PC-3 (cell line): ENCODE measurements around the gene RGS3. TPM values are rescaled to one million over a fixed set of nuclear protein-coding genes. Genes with fewer than 3 reads are reported as not detected.

Source experiments
- ATAC-seq: fragments of 200-7000 bp; cut with Tn5 transposase; 2 replicates; pipeline ENCODE4 v1.9.1; 2020; ENCODE audit warnings: mild to moderate bottlenecking, moderate library complexity
- BruUV-seq: library from RNA; stranded (reverse); fragments of 400-500 nt; replicated peaks from 2 replicates; lab custom pipeline; 2021; lab: Mats Ljungman, UMichigan
- CTCF ChIA-PET: fragments of 300-600 bp; sonication (Branson Sonifier 250); formaldehyde crosslinking; loops from one replicate; lab custom pipeline; 2022; ENCODE audit warnings: antibody characterized with exemption; lab: Charles Lee
- POLR2A ChIA-PET: fragments of 300-600 bp; sonication (Branson Sonifier 250); formaldehyde crosslinking; loops from one replicate; lab custom pipeline; 2022; ENCODE audit warnings: antibody characterized with exemption; ENCODE audit not compliant: unreplicated experiment; lab: Charles Lee
- DNase-seq: peaks from one replicate; pipeline ENCODE4 v3.0.0-alpha.2; 2015
- H2AFZ ChIP-seq: fragments of 300-600 bp; sonication (generic); 2 replicates; pipeline ENCODE4 v1.6.0; 2016; ENCODE audit warnings: antibody characterized with exemption, low read length
- H3F3A ChIP-seq: fragments of 300-600 bp; sonication (generic); one replicate; pipeline ENCODE4 v1.6.0; 2017; ENCODE audit warnings: antibody characterized with exemption, low read length, control low read depth, mild to moderate bottlenecking; ENCODE audit not compliant: unreplicated experiment
- H3K27ac ChIP-seq: fragments of 300-600 bp; sonication (generic); 2 replicates; pipeline ENCODE4 v1.5.1; 2016; ENCODE audit warnings: mild to moderate bottlenecking, low read length
- H3K27me3 ChIP-seq: fragments of 300-600 bp; sonication (generic); 2 replicates; pipeline ENCODE4 v1.6.1; 2016; ENCODE audit warnings: low read length, mixed read lengths
- H3K36me3 ChIP-seq: fragments of 300-600 bp; sonication (generic); 2 replicates; pipeline ENCODE4 v1.6.1; 2016; ENCODE audit warnings: low read depth, mixed run types, low read length, mixed read lengths
- H3K4me1 ChIP-seq: fragments of 300-600 bp; sonication (generic); 2 replicates; pipeline ENCODE4 v1.5.1; 2016; ENCODE audit warnings: low read length; ENCODE audit not compliant: insufficient read depth
- H3K4me2 ChIP-seq: fragments of 300-600 bp; sonication (generic); 2 replicates; pipeline ENCODE4 v1.6.0; 2016; ENCODE audit warnings: low read length
- H3K4me3 ChIP-seq: fragments of 300-600 bp; sonication (generic); 2 replicates; pipeline ENCODE4 v1.5.1; 2016; ENCODE audit warnings: mild to moderate bottlenecking, low read length, mixed read lengths
- H3K79me2 ChIP-seq: fragments of 300-600 bp; sonication (generic); 2 replicates; pipeline ENCODE4 v1.6.1; 2017; ENCODE audit warnings: low read length, mixed read lengths
- H3K9ac ChIP-seq: fragments of 300-600 bp; sonication (generic); 2 replicates; pipeline ENCODE4 v1.6.0; 2016; ENCODE audit warnings: mild to moderate bottlenecking, low read length
- H3K9me2 ChIP-seq: fragments of 300-600 bp; sonication (generic); replicated peaks from 2 replicates; pipeline ENCODE4 v1.6.1; 2016; ENCODE audit warnings: mixed run types, low read length, mixed read lengths
- H3K9me3 ChIP-seq: fragments of 300-600 bp; sonication (generic); 2 replicates; pipeline ENCODE4 v1.6.1; 2016; ENCODE audit warnings: low read length, mixed read lengths
- H4K20me1 ChIP-seq: fragments of 300-600 bp; sonication (generic); 2 replicates; pipeline ENCODE4 v1.6.1; 2016; ENCODE audit warnings: low read length, mixed read lengths
- CTCF ChIP-seq: fragments of 300-600 bp; sonication (generic); conservative IDR thresholded peaks from 2 replicates; pipeline ENCODE4 v1.5.1; 2017; ENCODE audit warnings: antibody characterized with exemption, low read depth, mild to moderate bottlenecking, low read length
- EZH2 ChIP-seq: fragments of 300-600 bp; sonication (generic); IDR thresholded peaks from one replicate; pipeline ENCODE4 v1.6.1; 2017; ENCODE audit warnings: antibody characterized with exemption, mild to moderate bottlenecking, low read length; ENCODE audit not compliant: unreplicated experiment
- EZH2phosphoT487 ChIP-seq: fragments of 300-600 bp; sonication (generic); IDR thresholded peaks from 2 replicates; pipeline ENCODE4 v1.6.1; 2018; ENCODE audit warnings: mild to moderate bottlenecking, antibody characterized with exemption, low read length, borderline replicate concordance
- intact Hi-C: fragments of 100-400 bp; cut with micrococcal nuclease; formaldehyde crosslinking; loops from 2 replicates; pipeline ENCODE4 v1.9.0; 2023
- total RNA-seq: library from RNA; depleted of rRNA; stranded (reverse); fragments of >200 nt; gene quantifications from 2 replicates; pipeline ENCODE4 v1.2.3, GENCODE V29; 2014

RGS3 gene
- total RNA-seq, 1 experiment from 2014 or later, result 26.3 TPM

GRCh38 chr9:113611461-113612215 lies 148.1 kb downstream of the RGS3 start:
- intact Hi-C loops, result no loop called here
- no peaks in the 10 kb centered on the region for H3K4me1 ChIP-seq
- no peaks in the 10 kb centered on the region for H3K9me2 ChIP-seq
- POLR2A ChIA-PET, result no interaction called here
- H3K79me2 ChIP-seq, result no peaks in the 10 kb centered on the region
- H3K9ac ChIP-seq, result no peak overlapping the region
- no peaks in the 10 kb centered on the region for H3K9me3 ChIP-seq
- H3F3A ChIP-seq, result no peaks in the 10 kb centered on the region
- ATAC-seq (no peak), DNase-seq (no peak)
- no peaks in the 10 kb centered on the region for H4K20me1 ChIP-seq
- CTCF ChIA-PET, result no interaction called here
- no peak for TF ChIP-seq EZH2phosphoT487
- no peak for TF ChIP-seq EZH2
- no peak for TF ChIP-seq CTCF
- H3K4me3 ChIP-seq, result no peak overlapping the region
- H2AFZ ChIP-seq, result no peak overlapping the region
- no peaks in the 10 kb centered on the region for H3K36me3 ChIP-seq
- no peak overlapping the region for H3K27ac ChIP-seq
- BruUV-seq, result no TSS peak
- no peak overlapping the region for H3K4me2 ChIP-seq
- no peaks in the 10 kb centered on the region for H3K27me3 ChIP-seq

DNA sequence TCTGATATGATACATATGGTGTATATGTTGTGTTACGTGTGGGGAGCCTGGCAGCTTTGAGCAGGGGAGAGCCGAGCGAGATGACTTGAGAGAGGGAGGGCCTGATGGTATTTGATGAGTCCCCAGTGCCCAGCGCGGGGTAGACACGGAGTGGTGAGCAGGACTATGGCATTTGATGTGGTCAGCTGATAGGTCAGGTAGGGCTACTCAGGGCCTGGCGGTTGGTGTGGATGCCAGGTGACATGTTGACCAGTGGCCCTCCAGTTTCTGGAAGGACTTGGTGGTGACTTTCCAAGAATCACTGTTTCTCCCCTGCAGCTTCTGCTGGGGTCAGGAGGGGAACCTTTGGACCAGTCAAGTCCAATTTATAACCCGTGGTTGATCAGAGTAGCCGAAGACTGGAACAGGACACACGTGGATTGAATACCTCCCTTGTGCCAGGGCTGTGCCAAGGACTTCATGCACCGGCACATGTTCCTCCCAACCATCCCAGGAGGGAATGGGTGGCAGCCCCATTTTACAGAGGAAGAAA lies 148.8 kb downstream of the RGS3 start:
- no TSS peak for BruUV-seq
- POLR2A ChIA-PET, result no interaction called here

More for the DNA sequence above, 148.8 kb downstream of the RGS3 start:
- H3K27me3 ChIP-seq, result no peaks in the 10 kb centered on the region
- H4K20me1 ChIP-seq, result no peaks in the 10 kb centered on the region
- H3K9me2 ChIP-seq, result no peaks in the 10 kb centered on the region
- no peak overlapping the region for H3K4me3 ChIP-seq
- ATAC-seq, result no peak
- H3K27ac ChIP-seq, result no peak overlapping the region
- no peak for DNase-seq
- H3K4me1 ChIP-seq, result no peaks in the 10 kb centered on the region
- H3K4me2 ChIP-seq, result no peak overlapping the region
- H3K9ac ChIP-seq, result no peak overlapping the region
- intact Hi-C loops, result no loop called here
- no peaks in the 10 kb centered on the region for H3F3A ChIP-seq
- TF ChIP-seq EZH2 (no peak), EZH2phosphoT487 (no peak), CTCF (no peak)
- CTCF ChIA-PET, result no interaction called here
- H3K79me2 ChIP-seq, result no peaks in the 10 kb centered on the region
- H3K9me3 ChIP-seq, result no peaks in the 10 kb centered on the region
- no peak overlapping the region for H2AFZ ChIP-seq
- H3K36me3 ChIP-seq, result no peaks in the 10 kb centered on the region
